ENCODE measurements around the gene CYP26A1.

GRCh38 chr10:93070378-93071176 is 3.1 kb upstream of the CYP26A1 start:
- no peak for TF ChIP-seq CTCF (IDR thresholded peaks at IDR 0.05)
- TF ChIP-seq POLR2A (IDR thresholded peaks at IDR 0.05): no peak
